Osteoblast (primary cell): ENCODE results near the gene CMTM7. TPM values are rescaled to one million over a fixed set of nuclear protein-coding genes. Genes with fewer than 3 reads are reported as not detected.

Experiments used
- DNase-seq: peaks from one replicate; pipeline ENCODE4 v3.0.0; 2011; ENCODE audit warnings: low spot score, mixed read lengths; ENCODE audit not compliant: insufficient read length; ENCODE audit errors: missing footprints
- H2AFZ ChIP-seq: 2 replicates; pipeline ENCODE4 v1.6.0; 2011; ENCODE audit warnings: mild to moderate bottlenecking, low read length
- H3K27ac ChIP-seq: 2 replicates; pipeline ENCODE4 v1.5.1; 2011; ENCODE audit warnings: mild to moderate bottlenecking, low read depth, low read length, moderate library complexity
- H3K27me3 ChIP-seq: 2 replicates; pipeline ENCODE4 v1.6.0; 2012; ENCODE audit warnings: mild to moderate bottlenecking, control low read depth, inconsistent platforms, low read length, moderate library complexity; ENCODE audit not compliant: insufficient read depth
- H3K36me3 ChIP-seq: 2 replicates; pipeline ENCODE4 v1.5.1; 2011; ENCODE audit warnings: mild to moderate bottlenecking, low read length, control low read depth, moderate library complexity; ENCODE audit not compliant: insufficient read depth
- H3K4me1 ChIP-seq: 2 replicates; pipeline ENCODE4 v1.5.1; 2011; ENCODE audit warnings: mild to moderate bottlenecking, low read length, control low read depth, moderate library complexity; ENCODE audit not compliant: insufficient read depth
- H3K4me2 ChIP-seq: 2 replicates; pipeline ENCODE4 v1.6.0; 2011; ENCODE audit warnings: mild to moderate bottlenecking, low read length; ENCODE audit not compliant: insufficient read depth
- H3K4me3 ChIP-seq: fragments of 200-600 bp; sonication (generic); 3 replicates; pipeline ENCODE4 v1.5.1; 2012; ENCODE audit warnings: mild to moderate bottlenecking, low read length, inconsistent platforms; ENCODE audit not compliant: insufficient read depth
- H3K79me2 ChIP-seq: 2 replicates; pipeline ENCODE4 v1.6.0; 2012; ENCODE audit warnings: mild to moderate bottlenecking, low read length, control low read depth, inconsistent platforms; ENCODE audit not compliant: insufficient read depth
- H3K9me3 ChIP-seq: 2 replicates; pipeline ENCODE4 v1.5.1; 2011; ENCODE audit warnings: low read depth, low read length, control low read depth
- H4K20me1 ChIP-seq: 2 replicates; pipeline ENCODE4 v1.6.0; 2012; ENCODE audit warnings: mild to moderate bottlenecking, low read length, control low read depth; ENCODE audit not compliant: insufficient read depth
- CTCF ChIP-seq: IDR thresholded peaks from 2 replicates; pipeline ENCODE4 v1.5.1; 2011; ENCODE audit warnings: mild to moderate bottlenecking, low read depth, low read length, moderate library complexity; ENCODE audit errors: extremely low read depth
- total RNA-seq: library from RNA; depleted of rRNA; stranded (reverse); fragments of >200 nt; gene quantifications from 2 replicates; pipeline ENCODE4 v1.2.3, GENCODE V29; 2012

The CMTM7 gene
- total RNA-seq, 1 donor = 7.2 TPM

- Histone ChIP-seq H3K79me2 (peaks cover 57% of the 10 kb centered on the region), H3K4me3 (peak overlapping the region; percentile 77), H3K9me3 (no peaks in the 10 kb centered on the region), H3K27me3 (no peaks in the 10 kb centered on the region), H4K20me1 (no peaks in the 10 kb centered on the region), H3K4me1 (peaks cover 13% of the 10 kb centered on the region), H3K4me2 (peak overlapping the region; percentile 83), H3K36me3 (no peaks in the 10 kb centered on the region), H2AFZ (peak overlapping the region; percentile 88), H3K27ac (peak overlapping the region; percentile 71)
- no peak for TF ChIP-seq CTCF
- peak; percentile 93 for DNase-seq
Measured at GRCh38 chr3:32401556-32402081, 10.0 kb downstream of the CMTM7 start.

GRCh38 chr3:32403663-32404062 is 12.0 kb downstream of the CMTM7 start:
- no peak overlapping the region for H3K4me2 ChIP-seq
- no peaks in the 10 kb centered on the region for H3K27me3 ChIP-seq
- H3K36me3 ChIP-seq = no peaks in the 10 kb centered on the region
- H3K9me3 ChIP-seq = no peaks in the 10 kb centered on the region
- H3K4me3 ChIP-seq = no peak overlapping the region
- DNase-seq = no peak
- no peak overlapping the region for H2AFZ ChIP-seq
- H4K20me1 ChIP-seq = no peaks in the 10 kb centered on the region
- peaks cover 48% of the 10 kb centered on the region for H3K79me2 ChIP-seq
- TF ChIP-seq CTCF = no peak
- peaks cover 13% of the 10 kb centered on the region for H3K4me1 ChIP-seq
- no peak overlapping the region for H3K27ac ChIP-seq

- Histone ChIP-seq H3K4me2 (no peak overlapping the region), H3K27ac (no peak overlapping the region), H3K27me3 (no peaks in the 10 kb centered on the region), H4K20me1 (no peaks in the 10 kb centered on the region), H3K36me3 (no peaks in the 10 kb centered on the region), H3K4me1 (peaks cover 13% of the 10 kb centered on the region), H2AFZ (no peak overlapping the region), H3K9me3 (no peaks in the 10 kb centered on the region), H3K79me2 (peaks cover 42% of the 10 kb centered on the region), H3K4me3 (no peak overlapping the region)
- DNase-seq = no peak
- TF ChIP-seq CTCF = no peak
Measured at GRCh38 chr3:32404714-32405113, 13.1 kb downstream of the CMTM7 start.

- H3K4me2 ChIP-seq = no peak overlapping the region
- DNase-seq = no peak
- H4K20me1 ChIP-seq = no peaks in the 10 kb centered on the region
- peaks cover 13% of the 10 kb centered on the region for H3K4me1 ChIP-seq
- peaks cover 44% of the 10 kb centered on the region for H3K79me2 ChIP-seq
- H3K4me3 ChIP-seq = no peak overlapping the region
- TF ChIP-seq CTCF = no peak
- no peaks in the 10 kb centered on the region for H3K27me3 ChIP-seq
- H2AFZ ChIP-seq = no peak overlapping the region
- H3K36me3 ChIP-seq = no peaks in the 10 kb centered on the region
- H3K27ac ChIP-seq = no peak overlapping the region
- no peaks in the 10 kb centered on the region for H3K9me3 ChIP-seq
Measured at GRCh38 chr3:32405155-32405554, 13.5 kb downstream of the CMTM7 start.
